HepG2 (cell line): ENCODE data around the gene COL2A1.

Experiments
- ARID5B ChIP-seq: IDR thresholded peaks from 2 replicates; pipeline ENCODE4 v1.4.0; 2020; ENCODE audit warnings: mild to moderate bottlenecking, missing genetic modification reagents
- BHLHE40 ChIP-seq: IDR thresholded peaks from 2 replicates; pipeline ENCODE4 v1.6.1; 2011; ENCODE audit warnings: low read length, improper control_type of control experiment
- ESRRA ChIP-seq: sonication (generic); formaldehyde crosslinking; IDR thresholded peaks from 2 replicates; pipeline ENCODE4 v1.5.1; 2020; ENCODE audit warnings: mild to moderate bottlenecking, low read depth, missing genetic modification reagents
- NFIB ChIP-seq: sonication (generic); formaldehyde crosslinking; IDR thresholded peaks from 2 replicates; pipeline ENCODE4 v1.9.0; 2021; ENCODE audit warnings: missing genetic modification reagents, mild to moderate bottlenecking, borderline replicate concordance
- PAWR ChIP-seq: sonication (generic); formaldehyde crosslinking; IDR thresholded peaks from 2 replicates; pipeline ENCODE4 v1.4.0; 2020; ENCODE audit warnings: missing genetic modification reagents, mild to moderate bottlenecking, borderline replicate concordance
- RELA ChIP-seq: sonication (generic); formaldehyde crosslinking; IDR thresholded peaks from 2 replicates; pipeline ENCODE4 v1.4.0; 2020; ENCODE audit warnings: missing genetic modification reagents
- SOX13 ChIP-seq, 3 experiments: fragments of 450-650 bp in 1 of 3; sonication (generic) in 1 of 3; formaldehyde crosslinking in 1 of 3; IDR thresholded peaks in 2 of 3; conservative IDR thresholded peaks in 1 of 3; 2 replicates each; pipeline versions ENCODE4 v1.5.0 to v1.6.1; 2016 to 2020; ENCODE audit warnings: antibody characterized with exemption in 1 of 3, mild to moderate bottlenecking in 1 of 3, missing compliant biosample characterization in 1 of 3, missing genetic modification reagents in 1 of 3, moderate library complexity in 1 of 3
- ZNF225 ChIP-seq: sonication (generic); formaldehyde crosslinking; IDR thresholded peaks from 2 replicates; pipeline ENCODE4 v1.4.0; 2020; ENCODE audit warnings: mild to moderate bottlenecking, missing genetic modification reagents
- ZNF264 ChIP-seq: sonication (generic); formaldehyde crosslinking; IDR thresholded peaks from 2 replicates; pipeline ENCODE4 v1.4.0; 2020; ENCODE audit warnings: missing genetic modification reagents
- ZNF446 ChIP-seq: sonication (generic); formaldehyde crosslinking; IDR thresholded peaks from 2 replicates; pipeline ENCODE4 v1.5.0; 2020; ENCODE audit warnings: mild to moderate bottlenecking, missing genetic modification reagents
- ZNF577 ChIP-seq: sonication (generic); formaldehyde crosslinking; IDR thresholded peaks from 2 replicates; pipeline ENCODE4 v1.4.0; 2020; ENCODE audit warnings: mild to moderate bottlenecking, low read depth, missing genetic modification reagents, borderline replicate concordance

DNA sequence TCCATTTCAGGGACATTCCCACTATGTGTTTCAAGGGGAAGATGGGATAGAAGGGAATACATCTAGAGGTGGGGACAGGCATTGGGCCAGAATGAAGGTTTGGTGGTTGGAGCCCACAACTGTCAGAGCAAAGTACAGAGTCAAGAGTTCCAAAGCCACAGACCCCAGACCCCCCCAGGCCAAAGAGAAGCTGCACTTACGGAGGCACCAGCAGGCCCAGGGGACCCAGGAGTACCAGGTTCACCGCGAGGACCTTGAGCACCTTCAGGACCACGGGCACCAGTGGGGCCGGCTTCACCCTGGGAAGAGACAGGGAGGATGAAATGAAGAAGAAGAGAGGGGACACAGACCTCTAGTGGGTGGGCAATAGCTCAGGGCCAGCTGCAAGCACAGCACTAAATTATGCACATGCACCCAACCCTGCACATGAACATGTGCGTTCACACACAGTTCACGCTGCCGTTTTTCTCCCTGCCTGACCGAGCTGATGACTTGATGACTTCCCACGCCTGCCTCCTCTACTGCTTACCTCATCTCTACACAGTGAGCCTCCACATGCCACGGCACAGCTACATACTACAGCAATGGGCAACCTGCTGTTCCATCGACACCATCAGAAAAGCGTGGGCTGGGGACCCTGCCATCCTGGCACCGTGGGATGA is 16.7 kb downstream of the COL2A1 start:
- TF ChIP-seq ARID5B (CRISPR knock-in tag) (no peak), ZNF225 (CRISPR knock-in tag) (no peak), SOX13 (IDR thresholded peaks at IDR 0.05) (no peak), SOX13 (CRISPR knock-in tag; conservative IDR thresholded peaks at IDR 0.05 in 1 of 2, IDR thresholded peaks at IDR 0.05 in 1 of 2) (no peak), ZNF264 (CRISPR knock-in tag) (no peak), RELA (CRISPR knock-in tag) (no peak), ZNF446 (no peak), ESRRA (CRISPR knock-in tag) (no peak), BHLHE40 (no peak), PAWR (CRISPR knock-in tag) (no peak), NFIB (no peak), ZNF577 (CRISPR knock-in tag) (no peak)
